GM12874 (cell line): ENCODE results near the gene CFAP99.

ENCODE experiments used
- CTCF ChIP-seq: IDR thresholded peaks from 2 replicates; pipeline ENCODE4 v1.5.1; 2011; ENCODE audit warnings: low read depth, mild to moderate bottlenecking, control low read depth, low read length, moderate library complexity; ENCODE audit not compliant: insufficient read depth

Gene CFAP99

GRCh38 chr4:2387829-2388228, 30.9 kb upstream of the CFAP99 start:
- TF ChIP-seq CTCF, result no peak

- no peak for TF ChIP-seq CTCF
Measured at GRCh38 chr4:2388429-2389182, 30.1 kb upstream of the CFAP99 start.

- no peak for TF ChIP-seq CTCF
Measured at GRCh38 chr4:2389691-2390090, 29.1 kb upstream of the CFAP99 start.

- TF ChIP-seq CTCF, result no peak
Measured at GRCh38 chr4:2390146-2390545, 28.6 kb upstream of the CFAP99 start.

- no peak for TF ChIP-seq CTCF
Measured at GRCh38 chr4:2390784-2391421, 27.9 kb upstream of the CFAP99 start.

GRCh38 chr4:2393353-2394270, 25.1 kb upstream of the CFAP99 start:
- no peak for TF ChIP-seq CTCF

- TF ChIP-seq CTCF, result no peak
Measured at GRCh38 chr4:2394528-2394927, 24.2 kb upstream of the CFAP99 start.
